OCI-LY3 (cell line): Measurements from ENCODE around the gene LRP1-AS.

Experiments
- H2AFZ ChIP-seq: fragments of 200-600, 300-600 bp; shearing (Covaris generic); 2 replicates; pipeline ENCODE4 v1.6.0; 2014; ENCODE audit warnings: antibody characterized with exemption, low read depth, low read length
- H3K27ac ChIP-seq: fragments of 200-600, 300-600 bp; sonication (generic); 2 replicates; pipeline ENCODE4 v1.5.1; 2014; ENCODE audit warnings: mild to moderate bottlenecking, low read length, moderate library complexity, mixed read lengths
- H3K27me3 ChIP-seq: fragments of 200-600, 300-600 bp; sonication (generic); 2 replicates; pipeline ENCODE4 v1.6.1; 2014; ENCODE audit warnings: low read depth, low read length, mixed read lengths
- H3K36me3 ChIP-seq: fragments of 200-600, 300-600 bp; sonication (generic); replicated peaks from 2 replicates; pipeline ENCODE3; 2014; ENCODE audit warnings: low read depth, low read length, mixed read lengths
- H3K4me1 ChIP-seq: fragments of 300-600, 200-600 bp; sonication (generic); 2 replicates; pipeline ENCODE4 v1.6.1; 2014; ENCODE audit warnings: low read length, mixed read lengths
- H3K4me2 ChIP-seq: fragments of 200-600, 300-600 bp; sonication (generic); 2 replicates; pipeline ENCODE4 v1.6.1; 2014; ENCODE audit warnings: low read length, mixed read lengths
- H3K4me3 ChIP-seq: fragments of 300-600, 200-600 bp; sonication (generic); 2 replicates; pipeline ENCODE4 v1.5.1; 2014; ENCODE audit warnings: antibody characterized with exemption, mild to moderate bottlenecking, low read length, moderate library complexity
- H3K79me2 ChIP-seq: fragments of 300-600, 200-600 bp; shearing (Covaris generic); 2 replicates; pipeline ENCODE4 v1.6.1; 2014; ENCODE audit warnings: mild to moderate bottlenecking, low read length, mixed read lengths
- H3K9ac ChIP-seq: fragments of 300-600, 200-600 bp; shearing (Covaris generic); 2 replicates; pipeline ENCODE4 v1.6.0; 2014; ENCODE audit warnings: mild to moderate bottlenecking, low read length, moderate library complexity
- H3K9me3 ChIP-seq: fragments of 200-600, 300-600 bp; shearing (Covaris generic); 2 replicates; pipeline ENCODE4 v1.6.1; 2014; ENCODE audit warnings: low read length, mixed read lengths; ENCODE audit not compliant: insufficient read depth
- H4K20me1 ChIP-seq: fragments of 200-600, 300-600 bp; sonication (generic); 2 replicates; pipeline ENCODE4 v1.6.1; 2016; ENCODE audit warnings: low read length, mixed read lengths; ENCODE audit not compliant: insufficient read depth
- CTCF ChIP-seq: fragments of 200-600, 300-600 bp; sonication (generic); IDR thresholded peaks from 2 replicates; pipeline ENCODE4 v1.5.1; 2014; ENCODE audit warnings: antibody characterized with exemption, low read length, low read depth
- EZH2phosphoT487 ChIP-seq: fragments of 200-600 bp; shearing (Covaris generic); IDR thresholded peaks from 2 replicates; pipeline ENCODE4 v1.6.1; 2018; ENCODE audit warnings: antibody characterized with exemption, mixed run types, low read depth

Gene LRP1-AS

GRCh38 chr12:57179331-57180086, 32.1 kb upstream of the LRP1-AS start:
- Histone ChIP-seq H3K79me2 (no peaks in the 10 kb centered on the region), H4K20me1 (no peaks in the 10 kb centered on the region), H3K36me3 (no peaks in the 10 kb centered on the region), H3K4me3 (no peak overlapping the region), H3K4me2 (no peak overlapping the region), H2AFZ (no peak overlapping the region), H3K4me1 (peaks cover 5% of the 10 kb centered on the region), H3K9me3 (no peaks in the 10 kb centered on the region), H3K9ac (no peak overlapping the region), H3K27me3 (peaks cover 6% of the 10 kb centered on the region), H3K27ac (no peak overlapping the region)
- TF ChIP-seq CTCF (no peak), EZH2phosphoT487 (no peak)

GRCh38 chr12:57178213-57178612, 30.8 kb upstream of the LRP1-AS start:
- H3K27ac ChIP-seq = no peak overlapping the region
- peaks cover 6% of the 10 kb centered on the region for H3K27me3 ChIP-seq
- no peaks in the 10 kb centered on the region for H3K79me2 ChIP-seq
- H2AFZ ChIP-seq = no peak overlapping the region
- no peak overlapping the region for H3K9ac ChIP-seq
- no peaks in the 10 kb centered on the region for H3K36me3 ChIP-seq
- no peaks in the 10 kb centered on the region for H3K9me3 ChIP-seq
- no peak overlapping the region for H3K4me2 ChIP-seq
- H4K20me1 ChIP-seq = no peaks in the 10 kb centered on the region
- TF ChIP-seq EZH2phosphoT487 (no peak), CTCF (no peak)
- no peak overlapping the region for H3K4me3 ChIP-seq
- H3K4me1 ChIP-seq = peaks cover 3% of the 10 kb centered on the region

GRCh38 chr12:57177354-57177753, 29.9 kb upstream of the LRP1-AS start:
- Histone ChIP-seq H3K27me3 (peaks cover 6% of the 10 kb centered on the region), H3K4me1 (no peaks in the 10 kb centered on the region), H3K9ac (no peak overlapping the region), H4K20me1 (no peaks in the 10 kb centered on the region), H3K4me3 (no peak overlapping the region), H3K4me2 (no peak overlapping the region), H3K9me3 (no peaks in the 10 kb centered on the region), H3K79me2 (no peaks in the 10 kb centered on the region), H3K27ac (no peak overlapping the region), H3K36me3 (no peaks in the 10 kb centered on the region), H2AFZ (no peak overlapping the region)
- no peak for TF ChIP-seq EZH2phosphoT487
- no peak for TF ChIP-seq CTCF

GRCh38 chr12:57176846-57177245, 29.4 kb upstream of the LRP1-AS start:
- H3K36me3 ChIP-seq = no peaks in the 10 kb centered on the region
- H3K4me2 ChIP-seq = no peak overlapping the region
- H3K27ac ChIP-seq = no peak overlapping the region

More at GRCh38 chr12:57176846-57177245, 29.4 kb upstream of the LRP1-AS start:
- TF ChIP-seq CTCF (no peak), EZH2phosphoT487 (no peak)
- no peak overlapping the region for H3K4me3 ChIP-seq
- no peaks in the 10 kb centered on the region for H3K79me2 ChIP-seq
- no peak overlapping the region for H3K9ac ChIP-seq
- H3K27me3 ChIP-seq = peaks cover 5% of the 10 kb centered on the region
- no peak overlapping the region for H2AFZ ChIP-seq
- H3K4me1 ChIP-seq = no peaks in the 10 kb centered on the region
- no peaks in the 10 kb centered on the region for H3K9me3 ChIP-seq
- no peaks in the 10 kb centered on the region for H4K20me1 ChIP-seq
